Lower leg skin (tissue), 3 donors: Measurements from ENCODE around the gene BRMS1.

Source experiments
- POLR2A ChIP-seq, 2 donors: fragments of 450-650 bp; IDR thresholded peaks; one replicate each; pipeline ENCODE4 v1.6.1; 2016 to 2017; ENCODE audit warnings: antibody characterized with exemption in 2 of 2, mild to moderate bottlenecking in 1 of 2, moderate library complexity in 1 of 2
- TF ChIP-seq, protein P1 (sequence below), 3 donors: fragments of 450-650 bp; IDR thresholded peaks; one replicate each; pipeline ENCODE4 v1.5.1; 2016; ENCODE audit warnings: antibody characterized with exemption in 3 of 3, mild to moderate bottlenecking in 3 of 3, moderate library complexity in 2 of 3

DNA sequence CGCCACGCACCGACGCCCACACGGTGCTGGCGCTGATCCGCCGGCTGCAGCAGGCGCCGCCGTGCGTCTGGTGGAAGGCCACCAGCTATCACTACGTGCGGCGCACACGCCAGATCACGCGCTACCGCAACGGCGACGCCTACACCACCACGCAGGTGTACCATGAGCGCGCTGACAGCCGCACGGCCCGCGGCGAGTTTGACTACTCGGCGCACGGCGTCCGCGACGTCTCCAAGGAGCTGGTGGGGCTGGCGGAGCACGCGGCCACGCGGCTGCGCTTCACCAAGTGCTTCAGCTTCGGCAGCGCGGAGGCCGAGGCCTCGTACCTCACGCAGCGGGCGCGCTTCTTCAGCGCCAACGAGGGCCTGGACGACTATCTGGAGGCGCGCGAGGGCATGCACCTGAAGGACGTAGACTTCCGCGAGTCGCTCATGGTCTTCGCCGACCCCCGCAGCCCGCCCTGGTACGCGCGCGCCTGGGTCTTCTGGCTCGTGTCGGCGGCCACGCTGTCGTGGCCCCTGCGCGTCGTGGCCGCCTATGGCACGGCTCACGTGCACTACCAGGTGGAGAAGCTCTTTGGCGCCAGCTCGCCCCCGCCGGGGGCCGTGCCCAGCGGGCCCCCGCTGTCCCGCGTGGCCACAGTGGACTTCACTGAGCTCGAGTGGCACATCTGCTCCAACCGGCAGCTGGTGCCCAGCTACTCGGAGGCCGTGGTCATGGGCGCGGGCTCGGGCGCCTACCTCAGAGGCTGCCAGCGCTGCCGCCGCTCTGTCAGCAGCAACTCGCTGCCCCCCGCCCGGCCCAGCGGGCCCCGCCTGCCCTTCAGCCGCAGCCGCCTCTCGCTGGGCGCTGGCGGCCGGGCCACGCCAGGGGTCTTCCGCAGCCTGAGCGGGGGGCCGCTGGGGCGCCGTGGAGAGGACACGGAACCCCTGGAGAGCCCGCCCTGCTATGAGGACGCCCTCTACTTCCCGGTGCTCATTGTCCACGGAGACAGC, 50.0 kb downstream of the BRMS1 start:
- TF ChIP-seq, protein P1, sequence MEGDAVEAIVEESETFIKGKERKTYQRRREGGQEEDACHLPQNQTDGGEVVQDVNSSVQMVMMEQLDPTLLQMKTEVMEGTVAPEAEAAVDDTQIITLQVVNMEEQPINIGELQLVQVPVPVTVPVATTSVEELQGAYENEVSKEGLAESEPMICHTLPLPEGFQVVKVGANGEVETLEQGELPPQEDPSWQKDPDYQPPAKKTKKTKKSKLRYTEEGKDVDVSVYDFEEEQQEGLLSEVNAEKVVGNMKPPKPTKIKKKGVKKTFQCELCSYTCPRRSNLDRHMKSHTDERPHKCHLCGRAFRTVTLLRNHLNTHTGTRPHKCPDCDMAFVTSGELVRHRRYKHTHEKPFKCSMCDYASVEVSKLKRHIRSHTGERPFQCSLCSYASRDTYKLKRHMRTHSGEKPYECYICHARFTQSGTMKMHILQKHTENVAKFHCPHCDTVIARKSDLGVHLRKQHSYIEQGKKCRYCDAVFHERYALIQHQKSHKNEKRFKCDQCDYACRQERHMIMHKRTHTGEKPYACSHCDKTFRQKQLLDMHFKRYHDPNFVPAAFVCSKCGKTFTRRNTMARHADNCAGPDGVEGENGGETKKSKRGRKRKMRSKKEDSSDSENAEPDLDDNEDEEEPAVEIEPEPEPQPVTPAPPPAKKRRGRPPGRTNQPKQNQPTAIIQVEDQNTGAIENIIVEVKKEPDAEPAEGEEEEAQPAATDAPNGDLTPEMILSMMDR (IDR thresholded peaks at IDR 0.05) = no peak
- no peak for TF ChIP-seq POLR2A (IDR thresholded peaks at IDR 0.05)
